GM18502 (cell line): ENCODE results near the gene SCAP.

Source experiments
- ATAC-seq: cut with Tn5 transposase; IDR thresholded peaks from one replicate; pipeline ENCODE4 v1.9.1; 2021; ENCODE audit warnings: mild to moderate bottlenecking; ENCODE audit not compliant: unreplicated experiment, poor library complexity

Gene SCAP

GRCh38 chr3:47418167-47419082 lies 57.3 kb downstream of the SCAP start:
- no peak for ATAC-seq

- ATAC-seq, result no peak
Measured at GRCh38 chr3:47416041-47416440, 59.7 kb downstream of the SCAP start.

- ATAC-seq, result no peak
Measured at GRCh38 chr3:47414666-47415587, 60.8 kb downstream of the SCAP start.

- ATAC-seq, result no peak
Measured at GRCh38 chr3:47414161-47414564, 61.6 kb downstream of the SCAP start.

- no peak for ATAC-seq
Measured at GRCh38 chr3:47413751-47414150, 62.0 kb downstream of the SCAP start.

GRCh38 chr3:47412842-47413520 lies 62.8 kb downstream of the SCAP start:
- ATAC-seq, result no peak

GRCh38 chr3:47412453-47412756 lies 63.3 kb downstream of the SCAP start:
- no peak for ATAC-seq

- no peak for ATAC-seq
Measured at GRCh38 chr3:47411696-47412452, 63.9 kb downstream of the SCAP start.

GRCh38 chr3:47410801-47411646 lies 64.7 kb downstream of the SCAP start:
- ATAC-seq, result no peak

GRCh38 chr3:47410417-47410720 lies 65.4 kb downstream of the SCAP start:
- ATAC-seq, result no peak

GRCh38 chr3:47409688-47410416 lies 65.9 kb downstream of the SCAP start:
- no peak for ATAC-seq

- ATAC-seq, result no peak
Measured at GRCh38 chr3:47409284-47409683, 66.5 kb downstream of the SCAP start.

- no peak for ATAC-seq
Measured at GRCh38 chr3:47408839-47409229, 66.9 kb downstream of the SCAP start.

GRCh38 chr3:47407896-47408838 lies 67.6 kb downstream of the SCAP start:
- ATAC-seq, result no peak

- no peak for ATAC-seq
Measured at GRCh38 chr3:47407237-47407636, 68.5 kb downstream of the SCAP start.

GRCh38 chr3:47406762-47407149 lies 69.0 kb downstream of the SCAP start:
- no peak for ATAC-seq

GRCh38 chr3:47405820-47406761 lies 69.7 kb downstream of the SCAP start:
- no peak for ATAC-seq
